Left ventricle myocardium inferior (tissue), 1 donor: ENCODE data around the gene TMED7. TPM values are rescaled to one million over a fixed set of nuclear protein-coding genes. Genes with fewer than 3 reads are reported as not detected.

Experiments
- DNase-seq: peaks from one replicate; pipeline ENCODE4 v3.0.0-alpha.2; 2020
- H3K27ac ChIP-seq: fragments of 200-600 bp; replicated peaks from 2 replicates; pipeline ENCODE4 v1.8.0; 2021
- H3K27me3 ChIP-seq: fragments of 200-600 bp; 2 replicates; pipeline ENCODE4 v1.8.0; 2021; ENCODE audit warnings: low read depth
- H3K36me3 ChIP-seq: fragments of 200-600 bp; 2 replicates; pipeline ENCODE4 v1.8.0; 2021
- H3K4me1 ChIP-seq: fragments of 200-600 bp; 2 replicates; pipeline ENCODE4 v1.8.0; 2021
- H3K4me3 ChIP-seq: fragments of 200-600 bp; 2 replicates; pipeline ENCODE4 v1.8.0; 2021; ENCODE audit warnings: mild to moderate bottlenecking, moderate library complexity
- H3K9me3 ChIP-seq: fragments of 200-600 bp; replicated peaks from 2 replicates; pipeline ENCODE4 v1.8.0; 2021
- CTCF ChIP-seq: fragments of 200-600 bp; IDR thresholded peaks from 2 replicates; pipeline ENCODE4 v1.8.0; 2021; ENCODE audit warnings: antibody characterized with exemption, mild to moderate bottlenecking, borderline replicate concordance
- intact Hi-C: fragments of 100-400 bp; cut with micrococcal nuclease; formaldehyde crosslinking; loops from one replicate; pipeline ENCODE4 v1.11.0; 2022
- total RNA-seq: library from RNA; stranded (reverse); fragmentation: NEBNext Ultra II Directional; extraction: Animal tissue kit (Norgen Biotek cat#: 25700); gene quantifications from one replicate; pipeline ENCODE4 v1.2.1, GENCODE V29; 2021
- donor health status: DM: no; HTN: yes; CAD: no; lungs with severe emphysema.

Gene TMED7
- total RNA-seq, 1 donor from 2014 or later, result 77.5 TPM

DNA sequence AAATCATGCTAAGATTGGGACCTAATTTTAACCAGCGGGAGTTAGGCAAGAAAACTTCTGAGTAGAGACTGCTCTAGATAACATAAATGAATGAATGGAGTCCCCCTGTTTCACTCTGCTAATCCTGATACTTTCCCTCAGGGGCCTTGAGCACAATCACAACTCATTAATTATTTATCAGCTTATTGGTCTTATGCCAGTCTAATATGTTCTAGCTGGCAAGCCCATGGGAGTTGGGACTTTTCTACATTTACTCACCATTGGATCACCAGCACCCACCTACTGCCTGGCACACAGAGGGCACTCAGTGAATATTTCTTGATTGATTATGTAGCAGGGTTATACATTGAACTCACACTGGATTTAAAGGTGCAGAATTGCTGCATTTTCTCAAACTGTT lies 13.5 kb upstream of the TMED7 start:
- no peak for DNase-seq
- Histone ChIP-seq H3K4me3 (no peak overlapping the region), H3K27ac (no peak overlapping the region), H3K9me3 (no peaks in the 10 kb centered on the region), H3K27me3 (peaks cover 8% of the 10 kb centered on the region), H3K36me3 (no peaks in the 10 kb centered on the region), H3K4me1 (peaks cover 3% of the 10 kb centered on the region)
- intact Hi-C loops, result no loop called here
- no peak for TF ChIP-seq CTCF

- H3K4me3 ChIP-seq, result no peak overlapping the region
- H3K27me3 ChIP-seq, result no peaks in the 10 kb centered on the region
- H3K36me3 ChIP-seq, result no peaks in the 10 kb centered on the region
- DNase-seq, result no peak
- peaks cover 7% of the 10 kb centered on the region for H3K4me1 ChIP-seq
- no peak for TF ChIP-seq CTCF
- no peak overlapping the region for H3K27ac ChIP-seq
- intact Hi-C loops, result no loop called here
- H3K9me3 ChIP-seq, result no peaks in the 10 kb centered on the region
These were observed 11.7 kb upstream of the TMED7 start for GRCh38 chr5:115637507-115637906.

DNA sequence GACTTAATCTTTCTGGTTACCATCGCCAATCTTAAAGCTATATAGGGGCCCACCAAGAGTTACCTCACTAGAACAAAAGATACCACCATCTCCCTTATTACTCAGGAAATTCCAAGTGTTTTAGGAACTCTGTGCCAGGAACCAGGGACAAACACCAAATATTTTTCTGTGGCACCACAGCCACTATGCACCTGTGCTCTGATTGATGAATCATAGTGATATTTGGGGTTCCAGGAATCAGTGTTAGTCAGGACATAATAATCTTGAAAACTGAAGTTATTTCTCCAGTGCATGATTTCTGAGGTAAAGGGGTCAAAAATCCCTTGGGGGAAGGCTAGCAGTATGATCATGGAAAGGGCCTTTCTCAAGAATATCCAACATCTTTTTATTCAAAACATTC lies 10.2 kb upstream of the TMED7 start:
- TF ChIP-seq CTCF, result no peak
- H3K4me1 ChIP-seq, result peaks cover 7% of the 10 kb centered on the region
- H3K9me3 ChIP-seq, result no peaks in the 10 kb centered on the region
- DNase-seq, result no peak
- no peaks in the 10 kb centered on the region for H3K27me3 ChIP-seq
- H3K4me3 ChIP-seq, result no peak overlapping the region
- no peaks in the 10 kb centered on the region for H3K36me3 ChIP-seq
- H3K27ac ChIP-seq, result no peak overlapping the region
- intact Hi-C loops, result no loop called here

GRCh38 chr5:115634343-115635132 lies 8.7 kb upstream of the TMED7 start:
- TF ChIP-seq CTCF, result peak; percentile 94
- intact Hi-C loops, result loop anchor here (2.0 kb wide), 1 partner anchor 196 kb away; no protein-coding TSS in a partner anchor
- Histone ChIP-seq H3K27ac (peak overlapping the region; percentile 64), H3K4me1 (peaks cover 7% of the 10 kb centered on the region), H3K9me3 (no peaks in the 10 kb centered on the region), H3K27me3 (no peaks in the 10 kb centered on the region), H3K4me3 (peak overlapping the region; percentile 53), H3K36me3 (no peaks in the 10 kb centered on the region)
- DNase-seq, result peak; percentile 86

DNA sequence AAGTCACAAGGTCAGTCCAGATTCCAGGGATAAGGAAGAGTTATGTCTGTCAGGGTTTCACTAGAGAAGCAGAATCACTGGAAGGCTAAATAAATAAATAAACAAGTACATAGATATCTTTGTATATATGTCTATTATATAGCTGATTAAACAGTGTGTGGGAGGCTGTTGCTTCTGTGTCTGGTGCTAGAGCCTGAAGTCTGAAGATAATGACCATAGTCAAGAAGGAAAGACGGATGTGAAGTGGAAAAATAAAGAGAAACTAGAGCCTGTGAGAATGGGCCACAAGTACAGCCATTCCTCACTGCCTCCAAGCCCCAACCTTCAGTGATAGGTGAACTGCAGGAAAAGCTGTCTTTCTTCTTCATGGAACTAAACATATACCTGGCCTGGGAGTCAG lies 4.1 kb upstream of the TMED7 start:
- Histone ChIP-seq H3K4me3 (no peak overlapping the region), H3K9me3 (no peaks in the 10 kb centered on the region), H3K27ac (no peak overlapping the region), H3K4me1 (peaks cover 25% of the 10 kb centered on the region), H3K36me3 (no peaks in the 10 kb centered on the region), H3K27me3 (no peaks in the 10 kb centered on the region)
- TF ChIP-seq CTCF, result no peak
- DNase-seq, result no peak
- intact Hi-C loops, result no loop called here
